ENCODE measurements around the gene TMOD2.

TMOD2 gene

GRCh38 chr15:51863131-51863530 is 111.7 kb downstream of the TMOD2 start:
- DNase-seq = no peak

- no peak for DNase-seq
Observed at GRCh38 chr15:51864408-51865056, 113.1 kb downstream of the TMOD2 start.

- DNase-seq = no peak
Observed at GRCh38 chr15:51865317-51865716, 113.9 kb downstream of the TMOD2 start.
